ENCODE measurements around the gene TMEFF2.

Gene TMEFF2

GRCh38 chr2:191970867-191971266 lies 223.9 kb downstream of the TMEFF2 start:
- no peak overlapping the region for H3K4me3 ChIP-seq (ENCODE audit: low read length)
- no peak for DNase-seq (ENCODE audit: low read depth)
- no peak for TF ChIP-seq CTCF (conservative IDR thresholded peaks at IDR 0.05; ENCODE audit: low read length)

GRCh38 chr2:191968120-191968519 lies 226.6 kb downstream of the TMEFF2 start:
- no peak overlapping the region for H3K4me3 ChIP-seq (ENCODE audit: low read length)
- no peak for DNase-seq (ENCODE audit: low read depth)
- TF ChIP-seq CTCF (conservative IDR thresholded peaks at IDR 0.05; ENCODE audit: low read length), result no peak

- no peak for TF ChIP-seq CTCF (conservative IDR thresholded peaks at IDR 0.05; ENCODE audit: low read length)
- H3K4me3 ChIP-seq (ENCODE audit: low read length), result no peak overlapping the region
- DNase-seq (ENCODE audit: low read depth), result no peak
These were observed 229.0 kb downstream of the TMEFF2 start for GRCh38 chr2:191965733-191966132.

- no peak for DNase-seq (ENCODE audit: low read depth)
- no peak for TF ChIP-seq CTCF (conservative IDR thresholded peaks at IDR 0.05; ENCODE audit: low read length)
- H3K4me3 ChIP-seq (ENCODE audit: low read length), result no peak overlapping the region
These were observed 233.2 kb downstream of the TMEFF2 start for GRCh38 chr2:191961556-191961955.

- H3K4me3 ChIP-seq (ENCODE audit: low read length), result no peak overlapping the region
- no peak for TF ChIP-seq CTCF (conservative IDR thresholded peaks at IDR 0.05; ENCODE audit: low read length)
- DNase-seq (ENCODE audit: low read depth), result no peak
These were observed 235.5 kb downstream of the TMEFF2 start for GRCh38 chr2:191959209-191959608.

GRCh38 chr2:191957996-191958860 lies 236.5 kb downstream of the TMEFF2 start:
- DNase-seq (ENCODE audit: low read depth), result no peak

More at GRCh38 chr2:191957996-191958860, 236.5 kb downstream of the TMEFF2 start:
- no peak for TF ChIP-seq CTCF (conservative IDR thresholded peaks at IDR 0.05; ENCODE audit: low read length)
- H3K4me3 ChIP-seq (ENCODE audit: low read length), result no peak overlapping the region

Measured in AG10803 (cell line).